GM10248 (cell line): Measurements from ENCODE around the gene USP17L24.
"Not testable (repeated sequence)": the region's sequence is repeated elsewhere in the genome, so short reads cannot be mapped to it uniquely, and the experiment has no call there.

ENCODE experiments used
- CTCF ChIA-PET: fragments of 300-600 bp; sonication (Branson Sonifier 250); formaldehyde crosslinking; extraction: SDS; loops from one replicate; lab custom pipeline; 2021; ENCODE audit warnings: antibody characterized with exemption; lab: Yijun Ruan, JAX
- POLR2A ChIA-PET: fragments of 350-650 bp; sonication (Branson Sonifier 250); formaldehyde crosslinking; extraction: SDS; loops from one replicate; lab custom pipeline; 2020; ENCODE audit warnings: antibody characterized with exemption; lab: Yijun Ruan, JAX
- DNase-seq: peaks from one replicate; pipeline ENCODE4 v3.0.0; 2012; ENCODE audit errors: extremely low spot score

Gene USP17L24

DNA sequence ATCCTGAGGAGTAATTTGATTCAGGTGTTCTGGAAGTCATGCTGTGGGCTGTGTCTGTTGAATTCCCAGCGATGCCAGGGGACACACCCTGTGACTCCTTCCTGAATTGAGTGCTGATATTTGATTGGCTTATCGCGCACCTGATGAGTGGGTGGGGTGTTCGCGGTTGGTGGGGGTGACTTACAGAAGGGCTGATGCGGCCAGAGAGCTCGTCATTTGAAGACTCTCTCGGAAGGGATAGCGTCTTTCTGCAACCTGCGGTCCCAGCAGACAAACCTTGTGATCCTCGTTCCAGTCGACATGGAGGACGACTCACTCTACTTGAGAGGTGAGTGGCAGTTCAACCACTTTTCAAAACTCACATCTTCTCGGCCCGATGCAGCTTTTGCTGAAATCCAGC lies at the start of gene USP17L24:
TSS of gene USP17L24 (plus strand) at position 301 of the 400 bp plus-strand sequence. CDS start at position 301, 0 bp downstream.
- DNase-seq, CTCF ChIA-PET, POLR2A ChIA-PET: not testable (repeated sequence)

DNA sequence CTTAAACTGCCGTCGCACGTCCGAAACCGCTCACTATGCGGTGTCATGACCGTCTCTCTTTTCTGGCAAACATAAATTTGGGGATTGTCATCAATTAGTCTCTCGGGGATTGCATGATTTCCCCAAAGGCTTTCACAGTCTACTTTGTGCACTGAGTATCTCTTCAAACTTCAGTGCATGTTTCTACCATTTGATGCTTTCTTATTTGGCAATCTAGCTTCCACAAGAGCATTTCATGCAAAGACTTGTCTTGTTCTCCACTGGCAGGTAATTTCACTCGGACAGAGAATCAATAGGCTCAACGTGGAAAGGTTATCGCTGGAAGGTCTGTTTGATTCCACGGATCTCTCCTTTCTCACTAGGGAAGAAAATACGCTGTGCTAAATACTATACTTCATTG lies 774 bp upstream of the USP17L24 start:
- CTCF ChIA-PET, POLR2A ChIA-PET, DNase-seq: not testable (repeated sequence)

DNA sequence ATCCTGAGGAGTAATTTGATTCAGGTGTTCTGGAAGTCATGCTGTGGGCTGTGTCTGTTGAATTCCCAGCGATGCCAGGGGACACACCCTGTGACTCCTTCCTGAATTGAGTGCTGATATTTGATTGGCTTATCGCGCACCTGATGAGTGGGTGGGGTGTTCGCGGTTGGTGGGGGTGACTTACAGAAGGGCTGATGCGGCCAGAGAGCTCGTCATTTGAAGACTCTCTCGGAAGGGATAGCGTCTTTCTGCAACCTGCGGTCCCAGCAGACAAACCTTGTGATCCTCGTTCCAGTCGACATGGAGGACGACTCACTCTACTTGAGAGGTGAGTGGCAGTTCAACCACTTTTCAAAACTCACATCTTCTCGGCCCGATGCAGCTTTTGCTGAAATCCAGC lies 4.6 kb downstream of the USP17L24 start, which contains the start of gene USP17L25:
TSS of gene USP17L25 (plus strand) at position 301 of the 400 bp plus-strand sequence. CDS start at position 301, 0 bp downstream.
- POLR2A ChIA-PET, DNase-seq, CTCF ChIA-PET: not testable (repeated sequence)

DNA sequence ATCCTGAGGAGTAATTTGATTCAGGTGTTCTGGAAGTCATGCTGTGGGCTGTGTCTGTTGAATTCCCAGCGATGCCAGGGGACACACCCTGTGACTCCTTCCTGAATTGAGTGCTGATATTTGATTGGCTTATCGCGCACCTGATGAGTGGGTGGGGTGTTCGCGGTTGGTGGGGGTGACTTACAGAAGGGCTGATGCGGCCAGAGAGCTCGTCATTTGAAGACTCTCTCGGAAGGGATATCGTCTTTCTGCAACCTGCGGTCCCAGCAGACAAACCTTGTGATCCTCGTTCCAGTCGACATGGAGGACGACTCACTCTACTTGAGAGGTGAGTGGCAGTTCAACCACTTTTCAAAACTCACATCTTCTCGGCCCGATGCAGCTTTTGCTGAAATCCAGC lies 9.4 kb downstream of the USP17L24 start, which contains the start of gene USP17L26:
TSS of gene USP17L26 (plus strand) at position 301 of the 400 bp plus-strand sequence. CDS start at position 301, 0 bp downstream.
- CTCF ChIA-PET, DNase-seq, POLR2A ChIA-PET: not testable (repeated sequence)

- POLR2A ChIA-PET, CTCF ChIA-PET, DNase-seq: not testable (repeated sequence)
These were observed 14.1 kb downstream of the USP17L24 start, which contains the start of gene USP17L5 for GRCh38 chr4:9339103-9339502. TSS of gene USP17L5 (plus strand) at chr4:9339403. CDS start at chr4:9339403, 0 bp downstream.

- POLR2A ChIA-PET, CTCF ChIA-PET, DNase-seq: not testable (repeated sequence)
These were observed 18.9 kb downstream of the USP17L24 start, which contains the start of gene USP17L27 for GRCh38 chr4:9343848-9344247. TSS of gene USP17L27 (plus strand) at chr4:9344148. CDS start at chr4:9344148, 0 bp downstream.

- CTCF ChIA-PET, DNase-seq, POLR2A ChIA-PET: not testable (repeated sequence)
These were observed 23.6 kb downstream of the USP17L24 start, which contains the start of gene USP17L28 for GRCh38 chr4:9348593-9348992. TSS of gene USP17L28 (plus strand) at chr4:9348893. CDS start at chr4:9348893, 0 bp downstream.

GRCh38 chr4:9350866-9351265 lies 25.9 kb downstream of the USP17L24 start:
- CTCF ChIA-PET, DNase-seq, POLR2A ChIA-PET: not testable (repeated sequence)

DNA sequence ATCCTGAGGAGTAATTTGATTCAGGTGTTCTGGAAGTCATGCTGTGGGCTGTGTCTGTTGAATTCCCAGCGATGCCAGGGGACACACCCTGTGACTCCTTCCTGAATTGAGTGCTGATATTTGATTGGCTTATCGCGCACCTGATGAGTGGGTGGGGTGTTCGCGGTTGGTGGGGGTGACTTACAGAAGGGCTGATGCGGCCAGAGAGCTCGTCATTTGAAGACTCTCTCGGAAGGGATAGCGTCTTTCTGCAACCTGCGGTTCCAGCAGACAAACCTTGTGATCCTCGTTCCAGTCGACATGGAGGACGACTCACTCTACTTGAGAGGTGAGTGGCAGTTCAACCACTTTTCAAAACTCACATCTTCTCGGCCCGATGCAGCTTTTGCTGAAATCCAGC lies 28.4 kb downstream of the USP17L24 start, which contains the start of gene USP17L29:
TSS of gene USP17L29 (plus strand) at position 301 of the 400 bp plus-strand sequence. CDS start at position 301, 0 bp downstream.
- POLR2A ChIA-PET, DNase-seq, CTCF ChIA-PET: not testable (repeated sequence)

- POLR2A ChIA-PET, DNase-seq, CTCF ChIA-PET: not testable (repeated sequence)
These were observed 37.9 kb downstream of the USP17L24 start, which contains the start of gene USP17L30 for GRCh38 chr4:9362829-9363228. TSS of gene USP17L30 (plus strand) at chr4:9363129. CDS start at chr4:9363129, 0 bp downstream.
